Endothelial cell of hepatic sinusoid (primary cell): ENCODE data around the gene ARL2.

Experiments
- in situ Hi-C: cut with HindIII; loops from 2 replicates; pipeline ENCODE4 v1.10.0; 2017; ENCODE audit warnings: low sequenced_read_pairs

Gene ARL2

GRCh38 chr11:65043881-65044501 is 30.0 kb downstream of the ARL2 start:
- in situ Hi-C loops: no loop called here

- in situ Hi-C loops: no loop called here
These were observed 31.1 kb downstream of the ARL2 start for GRCh38 chr11:65045061-65045460.

- in situ Hi-C loops: no loop called here
These were observed 31.8 kb downstream of the ARL2 start for GRCh38 chr11:65045728-65046127.

- in situ Hi-C loops: no loop called here
These were observed 33.8 kb downstream of the ARL2 start for GRCh38 chr11:65047581-65048422.

- in situ Hi-C loops: no loop called here
These were observed 37.5 kb downstream of the ARL2 start for GRCh38 chr11:65051398-65051858.

- in situ Hi-C loops: no loop called here
These were observed 40.0 kb downstream of the ARL2 start for GRCh38 chr11:65053827-65054508.

- in situ Hi-C loops: no loop called here
These were observed 41.6 kb downstream of the ARL2 start for GRCh38 chr11:65055538-65055937.

GRCh38 chr11:65056999-65057398 is 43.0 kb downstream of the ARL2 start:
- in situ Hi-C loops: no loop called here

GRCh38 chr11:65057526-65057925 is 43.6 kb downstream of the ARL2 start:
- in situ Hi-C loops: no loop called here

GRCh38 chr11:65058012-65058411 is 44.1 kb downstream of the ARL2 start:
- in situ Hi-C loops: no loop called here

- in situ Hi-C loops: no loop called here
These were observed 44.6 kb downstream of the ARL2 start, which contains the start of gene NAALADL1 for GRCh38 chr11:65058419-65059054. Gene NAALADL1, minus strand, starts transcription at chr11:65058553. Its CDS starts 32 bp downstream, at chr11:65058521.

- in situ Hi-C loops: no loop called here
These were observed 45.6 kb downstream of the ARL2 start for GRCh38 chr11:65059523-65059922.

- in situ Hi-C loops: no loop called here
These were observed 46.2 kb downstream of the ARL2 start for GRCh38 chr11:65059959-65060824.

GRCh38 chr11:65060913-65061408 is 47.0 kb downstream of the ARL2 start:
- in situ Hi-C loops: no loop called here

- in situ Hi-C loops: no loop called here
These were observed 49.6 kb downstream of the ARL2 start for GRCh38 chr11:65063532-65063931.

- in situ Hi-C loops: no loop called here
These were observed 50.9 kb downstream of the ARL2 start for GRCh38 chr11:65064847-65065240.

GRCh38 chr11:65065851-65066250 is 51.9 kb downstream of the ARL2 start:
- in situ Hi-C loops: no loop called here

GRCh38 chr11:65066315-65066714 is 52.4 kb downstream of the ARL2 start:
- in situ Hi-C loops: no loop called here

GRCh38 chr11:65066805-65067291 is 52.9 kb downstream of the ARL2 start:
- in situ Hi-C loops: no loop called here

- in situ Hi-C loops: no loop called here
These were observed 53.5 kb downstream of the ARL2 start for GRCh38 chr11:65067446-65067845.
